Neural cell (in vitro differentiated cells): ENCODE measurements around the gene COL15A1.

Source experiments
- RAD21 ChIP-seq: fragments of 450-650 bp; conservative IDR thresholded peaks from 2 replicates; pipeline ENCODE4 v1.6.1; 2014; ENCODE audit warnings: antibody characterized with exemption, mild to moderate bottlenecking, moderate library complexity
- SMC3 ChIP-seq: fragments of 450-650 bp; conservative IDR thresholded peaks from 2 replicates; pipeline ENCODE4 v1.6.1; 2014; ENCODE audit warnings: antibody characterized with exemption, mild to moderate bottlenecking, moderate library complexity; ENCODE audit not compliant: poor library complexity
- TF ChIP-seq, protein P1 (sequence below): fragments of 450-650 bp; IDR thresholded peaks from 2 replicates; pipeline ENCODE4 v1.5.1; 2014; ENCODE audit warnings: antibody characterized with exemption, mild to moderate bottlenecking, moderate library complexity; ENCODE audit not compliant: poor library complexity, severe bottlenecking

- no peak for TF ChIP-seq RAD21
- TF ChIP-seq, protein P1, sequence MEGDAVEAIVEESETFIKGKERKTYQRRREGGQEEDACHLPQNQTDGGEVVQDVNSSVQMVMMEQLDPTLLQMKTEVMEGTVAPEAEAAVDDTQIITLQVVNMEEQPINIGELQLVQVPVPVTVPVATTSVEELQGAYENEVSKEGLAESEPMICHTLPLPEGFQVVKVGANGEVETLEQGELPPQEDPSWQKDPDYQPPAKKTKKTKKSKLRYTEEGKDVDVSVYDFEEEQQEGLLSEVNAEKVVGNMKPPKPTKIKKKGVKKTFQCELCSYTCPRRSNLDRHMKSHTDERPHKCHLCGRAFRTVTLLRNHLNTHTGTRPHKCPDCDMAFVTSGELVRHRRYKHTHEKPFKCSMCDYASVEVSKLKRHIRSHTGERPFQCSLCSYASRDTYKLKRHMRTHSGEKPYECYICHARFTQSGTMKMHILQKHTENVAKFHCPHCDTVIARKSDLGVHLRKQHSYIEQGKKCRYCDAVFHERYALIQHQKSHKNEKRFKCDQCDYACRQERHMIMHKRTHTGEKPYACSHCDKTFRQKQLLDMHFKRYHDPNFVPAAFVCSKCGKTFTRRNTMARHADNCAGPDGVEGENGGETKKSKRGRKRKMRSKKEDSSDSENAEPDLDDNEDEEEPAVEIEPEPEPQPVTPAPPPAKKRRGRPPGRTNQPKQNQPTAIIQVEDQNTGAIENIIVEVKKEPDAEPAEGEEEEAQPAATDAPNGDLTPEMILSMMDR, result no peak
- TF ChIP-seq SMC3, result no peak
Measured at GRCh38 chr9:99038484-99038820, 94.7 kb downstream of the COL15A1 start.
